KOPT-K1 (cell line): ENCODE data around the gene PLGRKT.
"Not testable (repeated sequence)": the region's sequence is repeated elsewhere in the genome, so short reads cannot be mapped to it uniquely, and the experiment has no call there.

Source experiments
- H3K27ac ChIP-seq: fragments of 200-600 bp; sonication (generic); 2 replicates; pipeline ENCODE4 v1.5.1; 2016; ENCODE audit warnings: antibody characterized with exemption, mild to moderate bottlenecking, low read depth, low read length; ENCODE audit not compliant: poor library complexity, severe bottlenecking
- H3K36me3 ChIP-seq: fragments of 200-600 bp; sonication (generic); 2 replicates; pipeline ENCODE4 v1.5.1; 2017; ENCODE audit warnings: antibody characterized with exemption, mild to moderate bottlenecking, low read length, moderate library complexity; ENCODE audit not compliant: insufficient read depth
- H3K9me3 ChIP-seq: fragments of 200-600 bp; sonication (generic); 2 replicates; pipeline ENCODE4 v1.5.1; 2017; ENCODE audit warnings: antibody characterized with exemption, low read length, mild to moderate bottlenecking; ENCODE audit not compliant: insufficient read depth, poor library complexity, severe bottlenecking

The PLGRKT gene

GRCh38 chr9:5445096-5445495, 7.4 kb upstream of the PLGRKT start:
- H3K36me3 ChIP-seq, H3K9me3 ChIP-seq, H3K27ac ChIP-seq: not testable (repeated sequence)

GRCh38 chr9:5443850-5444249, 6.1 kb upstream of the PLGRKT start:
- no peaks in the 10 kb centered on the region for H3K9me3 ChIP-seq
- no peaks in the 10 kb centered on the region for H3K36me3 ChIP-seq
- no peak overlapping the region for H3K27ac ChIP-seq

- no peaks in the 10 kb centered on the region for H3K9me3 ChIP-seq
- H3K36me3 ChIP-seq = no peaks in the 10 kb centered on the region
- no peak overlapping the region for H3K27ac ChIP-seq
Measured at GRCh38 chr9:5442400-5443011, 4.8 kb upstream of the PLGRKT start.

GRCh38 chr9:5441043-5441442, 3.3 kb upstream of the PLGRKT start:
- no peak overlapping the region for H3K27ac ChIP-seq

GRCh38 chr9:5440426-5440825, 2.7 kb upstream of the PLGRKT start:
- H3K36me3 ChIP-seq = peaks cover 6% of the 10 kb centered on the region
- no peak overlapping the region for H3K27ac ChIP-seq
- no peaks in the 10 kb centered on the region for H3K9me3 ChIP-seq

More at GRCh38 chr9:5441043-5441442, 3.3 kb upstream of the PLGRKT start:
- H3K9me3 ChIP-seq = no peaks in the 10 kb centered on the region
- peaks cover under 1% of the 10 kb centered on the region; the same call in 1 of the 2 replicates for H3K36me3 ChIP-seq

GRCh38 chr9:5438301-5439162, 807 bp upstream of the PLGRKT start:
- Histone ChIP-seq H3K36me3 (peaks cover 9% of the 10 kb centered on the region), H3K27ac (peak overlapping the region; percentile 70)

GRCh38 chr9:5436441-5436840, 1.3 kb downstream of the PLGRKT start:
- Histone ChIP-seq H3K9me3 (peaks cover 14% of the 10 kb centered on the region), H3K36me3 (peaks cover 15% of the 10 kb centered on the region), H3K27ac (no peak overlapping the region)

More at GRCh38 chr9:5438301-5439162, 807 bp upstream of the PLGRKT start:
- peaks cover 9% of the 10 kb centered on the region for H3K9me3 ChIP-seq

- Histone ChIP-seq H3K27ac (no peak overlapping the region), H3K36me3 (peaks cover 17% of the 10 kb centered on the region), H3K9me3 (peaks cover 14% of the 10 kb centered on the region)
Measured at GRCh38 chr9:5435912-5436311, 1.8 kb downstream of the PLGRKT start.

- Histone ChIP-seq H3K36me3 (peaks cover 30% of the 10 kb centered on the region), H3K9me3 (peaks cover 14% of the 10 kb centered on the region)
- not testable (repeated sequence) for H3K27ac ChIP-seq
Measured at GRCh38 chr9:5433841-5434810, 3.6 kb downstream of the PLGRKT start.

- not testable (repeated sequence) for H3K27ac ChIP-seq
- peaks cover 14% of the 10 kb centered on the region for H3K9me3 ChIP-seq
- peaks cover 31% of the 10 kb centered on the region for H3K36me3 ChIP-seq
Measured at GRCh38 chr9:5433328-5433727, 4.4 kb downstream of the PLGRKT start.

- Histone ChIP-seq H3K36me3 (peaks cover 31% of the 10 kb centered on the region), H3K9me3 (peaks cover 14% of the 10 kb centered on the region)
- H3K27ac ChIP-seq = not testable (repeated sequence)
Measured at GRCh38 chr9:5432890-5433289, 4.8 kb downstream of the PLGRKT start.

GRCh38 chr9:5430912-5431311, 6.8 kb downstream of the PLGRKT start:
- H3K27ac ChIP-seq = no peak overlapping the region
- H3K9me3 ChIP-seq = peaks cover 14% of the 10 kb centered on the region
- peaks cover 29% of the 10 kb centered on the region for H3K36me3 ChIP-seq

- H3K9me3 ChIP-seq = peaks cover 14% of the 10 kb centered on the region
- no peak overlapping the region for H3K27ac ChIP-seq
- H3K36me3 ChIP-seq = peaks cover 22% of the 10 kb centered on the region
Measured at GRCh38 chr9:5429873-5430564, 7.7 kb downstream of the PLGRKT start.

GRCh38 chr9:5428794-5429528, 8.8 kb downstream of the PLGRKT start:
- H3K27ac ChIP-seq = no peak overlapping the region
- peaks cover 7% of the 10 kb centered on the region for H3K9me3 ChIP-seq
- peaks cover 22% of the 10 kb centered on the region for H3K36me3 ChIP-seq
